ENCODE measurements around the gene THRAP3. TPM values are rescaled to one million over a fixed set of nuclear protein-coding genes. Genes with fewer than 3 reads are reported as not detected.
"Not testable (repeated sequence)": the region's sequence is repeated elsewhere in the genome, so short reads cannot be mapped to it uniquely, and the experiment has no call there.

The THRAP3 gene
- total and polyA plus RNA-seq, 2 donors, result 47.6 to 80.9 TPM

DNA sequence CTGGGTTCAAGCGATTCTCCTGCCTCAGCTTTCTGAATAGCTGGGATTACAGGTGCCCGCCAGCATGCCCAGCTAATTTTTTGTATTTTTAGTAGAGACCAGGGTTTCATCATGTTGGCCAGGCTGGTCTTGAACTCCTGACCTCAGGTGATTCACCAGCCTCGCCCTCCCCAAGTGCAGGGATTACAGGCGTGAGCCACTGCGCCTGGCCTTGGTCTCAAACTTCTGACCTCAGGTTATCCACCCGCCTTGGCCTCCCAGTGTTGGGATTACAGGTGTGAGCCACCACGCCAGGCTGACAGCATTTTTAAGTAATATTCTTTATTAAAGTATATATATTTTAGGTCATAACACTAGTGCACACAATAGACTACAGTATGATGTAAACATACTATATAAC is 2.3 kb upstream of the THRAP3 start:
- not testable (repeated sequence) for H3K27me3 ChIP-seq (ENCODE audit: control insufficient read depth in 2 of 2, insufficient read depth in 1 of 2, low read length in 1 of 2); DNase-seq (ENCODE audit: low read depth in 6 of 9, low spot score in 9 of 9); H3K36me3 ChIP-seq (ENCODE audit: control insufficient read depth in 2 of 2, insufficient read depth in 2 of 2, low read length in 1 of 2); H3K9me3 ChIP-seq (ENCODE audit: control insufficient read depth in 2 of 2, insufficient read depth in 1 of 2, low read length in 1 of 2); H3K27ac ChIP-seq (ENCODE audit: low read depth in 1 of 2, low read length in 1 of 2); H3K4me3 ChIP-seq (ENCODE audit: low read length in 2 of 2)
- peaks cover 16 to 18% of the 10 kb centered on the region in 2 donors for H3K4me1 ChIP-seq (ENCODE audit: control insufficient read depth in 2 of 2, insufficient read depth in 2 of 2, low read length in 2 of 2)
- 98% methylated on average over 7 of the region's 7 CpGs for WGBS

DNA sequence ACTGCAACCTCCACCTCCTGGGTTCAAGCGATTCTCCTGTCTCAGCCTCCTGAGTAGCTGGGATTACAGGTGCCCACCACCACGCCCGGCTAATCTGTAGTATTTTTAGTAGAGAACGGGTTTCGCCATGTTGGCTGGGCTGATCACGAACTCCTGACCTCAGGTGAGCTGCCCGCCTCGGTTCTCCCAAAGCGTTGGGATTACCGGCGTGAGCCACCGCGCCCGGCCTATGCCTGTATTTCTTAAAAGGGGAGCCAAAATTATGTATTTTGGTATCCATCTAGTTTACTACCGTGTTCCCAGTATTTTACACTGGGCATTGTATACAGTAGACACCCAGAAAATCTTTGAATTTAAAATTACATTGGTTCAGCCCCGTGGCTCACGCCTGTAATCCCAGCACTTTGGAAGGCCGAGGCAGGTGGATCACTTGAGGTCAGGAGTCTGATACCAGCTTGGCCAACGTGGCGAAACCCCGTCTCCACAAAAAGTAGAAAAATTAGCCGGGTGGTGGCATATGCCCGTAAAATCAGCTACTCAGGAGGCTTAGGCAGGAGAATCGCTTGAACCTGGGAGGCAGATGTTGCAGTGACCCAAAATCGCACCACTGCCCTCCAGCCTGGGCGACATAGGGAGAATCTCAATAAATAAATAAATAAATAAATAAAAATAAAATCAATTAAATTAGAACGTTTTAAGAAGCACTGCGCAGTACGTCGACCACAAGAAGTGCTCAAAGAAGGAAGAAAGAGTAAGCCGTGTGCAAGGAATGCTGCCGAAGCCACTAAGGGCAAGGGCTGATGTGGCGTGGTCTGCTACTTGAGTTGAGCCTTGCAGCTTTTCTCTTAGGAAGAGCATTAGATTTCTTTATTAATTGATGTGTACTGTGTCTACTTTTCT is 1.5 kb upstream of the THRAP3 start:
- H3K27me3 ChIP-seq (ENCODE audit: control insufficient read depth in 2 of 2, insufficient read depth in 1 of 2, low read length in 1 of 2), result no peaks in the 10 kb centered on the region
- H3K4me1 ChIP-seq (ENCODE audit: control insufficient read depth in 2 of 2, insufficient read depth in 2 of 2, low read length in 2 of 2), result peaks cover 16 to 18% of the 10 kb centered on the region in 2 donors
- H3K36me3 ChIP-seq (ENCODE audit: control insufficient read depth in 2 of 2, insufficient read depth in 2 of 2, low read length in 1 of 2), result peaks cover 0 to 9% of the 10 kb centered on the region in 2 donors
- no peaks in the 10 kb centered on the region for H3K9me3 ChIP-seq (ENCODE audit: control insufficient read depth in 2 of 2, insufficient read depth in 1 of 2, low read length in 1 of 2)
- H3K27ac ChIP-seq (ENCODE audit: low read depth in 1 of 2, low read length in 1 of 2), result peak overlapping the region; percentile 99
- WGBS, result 87% methylated on average over 33 of the region's 33 CpGs
- peak in 1 of 9 donors; percentile 5 for DNase-seq (ENCODE audit: low read depth in 6 of 9, low spot score in 9 of 9)
- peak overlapping the region; percentile 78 to 81 for H3K4me3 ChIP-seq (ENCODE audit: low read length in 2 of 2)

DNA sequence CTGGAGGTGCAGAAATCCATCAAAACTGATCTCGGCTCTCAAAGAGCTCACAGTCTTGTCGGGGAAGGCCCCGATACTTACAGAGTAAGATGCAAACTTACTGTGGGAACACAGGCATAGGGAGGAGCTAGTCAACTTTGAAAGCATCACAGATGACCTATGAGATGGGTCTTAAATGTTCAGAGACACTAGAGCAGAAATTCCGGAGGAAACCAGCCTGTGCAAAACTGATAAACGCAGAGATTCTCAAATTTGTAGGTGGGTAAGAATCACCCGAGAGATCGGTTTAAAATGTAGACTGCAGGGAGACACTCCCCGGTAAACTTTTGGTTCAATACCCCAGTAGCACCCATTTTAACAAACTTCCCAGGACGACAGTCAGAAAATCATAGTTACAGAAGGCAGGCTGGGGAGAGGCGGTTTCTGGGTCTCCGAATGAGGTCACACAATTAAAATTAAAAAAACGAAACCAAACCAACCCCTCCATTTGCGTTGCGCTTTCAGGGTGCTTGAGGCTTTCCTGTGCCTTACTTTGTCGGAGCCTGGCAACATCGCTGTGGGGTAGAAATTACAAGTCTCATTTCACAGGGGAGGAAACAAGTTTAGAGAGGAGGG is 755 bp upstream of the THRAP3 start:
- Histone ChIP-seq H3K4me1 (ENCODE audit: control insufficient read depth in 2 of 2, insufficient read depth in 2 of 2, low read length in 2 of 2) (peaks cover 16 to 18% of the 10 kb centered on the region in 2 donors), H3K27ac (ENCODE audit: low read depth in 1 of 2, low read length in 1 of 2) (peak overlapping the region; percentile 99), H3K9me3 (ENCODE audit: control insufficient read depth in 2 of 2, insufficient read depth in 1 of 2, low read length in 1 of 2) (no peaks in the 10 kb centered on the region), H3K36me3 (ENCODE audit: control insufficient read depth in 2 of 2, insufficient read depth in 2 of 2, low read length in 1 of 2) (peaks cover 0 to 16% of the 10 kb centered on the region in 2 donors), H3K27me3 (ENCODE audit: control insufficient read depth in 2 of 2, insufficient read depth in 1 of 2, low read length in 1 of 2) (no peaks in the 10 kb centered on the region), H3K4me3 (ENCODE audit: low read length in 2 of 2) (peak overlapping the region; percentile 78 to 81)
- WGBS, result 1% methylated on average over 16 of the region's 16 CpGs
- DNase-seq (ENCODE audit: low read depth in 6 of 9, low spot score in 9 of 9), result peak; percentile 34 to 85 (median 46)

DNA sequence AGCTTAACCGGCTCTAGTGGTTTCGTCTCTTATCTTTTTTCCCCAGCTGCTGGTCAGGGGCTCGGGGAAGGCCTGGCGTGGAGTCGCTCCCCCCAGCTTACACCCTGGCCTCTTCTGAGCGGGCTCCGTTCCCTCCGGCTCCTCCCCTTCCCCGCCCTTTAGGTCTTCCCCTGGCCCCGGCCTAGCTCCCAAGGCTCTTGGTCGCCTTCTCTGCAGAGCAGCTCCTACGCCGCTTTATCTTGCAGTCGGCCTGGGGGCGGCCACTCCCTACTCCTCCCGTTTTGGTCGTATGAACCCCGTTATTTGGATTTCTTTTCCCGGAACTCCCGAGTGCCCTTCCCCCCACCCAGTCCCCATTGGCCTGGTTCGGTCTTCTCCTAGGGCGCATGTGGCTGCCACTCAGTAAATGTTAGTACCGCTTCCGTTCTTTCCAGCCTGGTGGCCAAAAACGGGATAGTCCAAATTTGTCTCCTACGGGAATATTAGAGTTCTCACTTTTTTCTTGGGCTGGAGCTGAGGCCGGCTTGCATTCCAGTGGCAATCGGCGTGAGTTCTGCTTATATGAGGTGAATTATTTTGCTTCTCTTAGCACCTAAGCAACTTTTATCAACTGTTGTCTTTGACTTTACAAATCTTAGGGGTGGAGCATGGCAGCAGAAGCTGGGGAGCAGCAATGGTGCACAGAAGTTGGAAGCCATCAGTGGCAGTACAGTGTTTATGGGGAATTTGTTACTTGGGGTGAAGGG is 467 bp downstream of the THRAP3 start:
- Histone ChIP-seq H3K9me3 (ENCODE audit: control insufficient read depth in 2 of 2, insufficient read depth in 1 of 2, low read length in 1 of 2) (no peaks in the 10 kb centered on the region), H3K4me3 (ENCODE audit: low read length in 2 of 2) (peak overlapping the region; percentile 78 to 79), H3K27ac (ENCODE audit: low read depth in 1 of 2, low read length in 1 of 2) (peak overlapping the region; percentile 99), H3K27me3 (ENCODE audit: control insufficient read depth in 2 of 2, insufficient read depth in 1 of 2, low read length in 1 of 2) (no peaks in the 10 kb centered on the region), H3K36me3 (ENCODE audit: control insufficient read depth in 2 of 2, insufficient read depth in 2 of 2, low read length in 1 of 2) (peaks cover 1 to 18% of the 10 kb centered on the region in 2 donors), H3K4me1 (ENCODE audit: control insufficient read depth in 2 of 2, insufficient read depth in 2 of 2, low read length in 2 of 2) (peaks cover 16 to 18% of the 10 kb centered on the region in 2 donors)
- under 1% methylated on average over 29 of the region's 29 CpGs for WGBS
- peak in 1 of 9 donors; percentile 2 for DNase-seq (ENCODE audit: low read depth in 6 of 9, low spot score in 9 of 9)

DNA sequence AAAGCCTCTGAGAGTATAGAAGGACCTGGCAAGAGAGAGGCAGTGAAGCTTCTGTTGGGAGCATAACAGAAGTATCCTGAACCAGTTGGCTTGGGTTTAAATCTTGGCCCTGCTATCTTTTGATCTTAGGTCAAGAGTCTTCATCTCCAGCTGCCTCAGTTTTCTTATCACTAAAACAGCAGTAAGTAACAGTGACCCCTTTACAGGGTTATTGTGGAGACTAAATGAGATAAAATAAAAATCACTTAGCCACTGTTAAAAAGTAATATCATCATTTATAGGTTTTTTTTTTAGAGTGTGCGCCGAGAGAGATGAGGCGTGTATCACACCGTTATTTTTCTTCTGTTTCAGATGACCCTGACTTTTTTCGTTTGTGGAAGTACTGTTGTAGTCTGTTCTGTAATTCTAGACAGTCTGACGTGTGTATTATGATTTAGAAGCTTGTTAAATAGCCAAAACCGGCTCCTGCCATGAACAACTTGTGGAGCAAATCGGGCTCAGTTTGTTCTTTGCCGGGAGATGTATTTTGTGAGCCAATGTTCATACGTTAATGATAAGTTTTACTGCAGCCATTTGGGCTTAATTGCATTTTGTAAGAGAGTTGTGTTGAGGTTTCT is 1.1 kb downstream of the THRAP3 start:
- H3K27ac ChIP-seq (ENCODE audit: low read depth in 1 of 2, low read length in 1 of 2), result peak overlapping the region; percentile 99
- 53% methylated on average over 10 of the region's 10 CpGs for WGBS
- H3K4me1 ChIP-seq (ENCODE audit: control insufficient read depth in 2 of 2, insufficient read depth in 2 of 2, low read length in 2 of 2), result peaks cover 16 to 18% of the 10 kb centered on the region in 2 donors
- H3K27me3 ChIP-seq (ENCODE audit: control insufficient read depth in 2 of 2, insufficient read depth in 1 of 2, low read length in 1 of 2), result no peaks in the 10 kb centered on the region
- no peak for DNase-seq (ENCODE audit: low read depth in 6 of 9, low spot score in 9 of 9)
- H3K9me3 ChIP-seq (ENCODE audit: control insufficient read depth in 2 of 2, insufficient read depth in 1 of 2, low read length in 1 of 2), result no peaks in the 10 kb centered on the region
- peaks cover 7 to 23% of the 10 kb centered on the region in 2 donors for H3K36me3 ChIP-seq (ENCODE audit: control insufficient read depth in 2 of 2, insufficient read depth in 2 of 2, low read length in 1 of 2)
- peak overlapping the region; percentile 78 to 79 for H3K4me3 ChIP-seq (ENCODE audit: low read length in 2 of 2)

DNA sequence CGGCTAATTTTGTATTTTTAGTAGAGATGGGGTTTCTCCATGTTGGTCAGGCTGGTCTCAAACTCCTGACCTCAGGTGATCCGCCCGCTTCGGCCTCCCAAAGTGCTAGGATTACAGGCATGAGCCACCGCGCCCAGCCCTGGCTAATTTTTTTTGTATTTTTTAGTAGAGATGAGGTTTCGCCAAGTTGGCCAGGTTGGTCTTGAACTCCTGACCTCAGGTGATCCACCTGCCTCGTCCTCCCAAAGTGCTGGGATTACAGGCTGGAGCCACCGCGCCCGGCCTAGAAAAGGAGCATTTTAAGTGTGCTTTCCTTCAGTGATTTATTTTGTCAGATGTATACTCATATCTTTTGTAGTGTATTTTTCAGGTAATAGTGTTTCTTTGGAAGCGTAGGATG is 6.0 kb downstream of the THRAP3 start:
- H3K4me1 ChIP-seq (ENCODE audit: control insufficient read depth in 2 of 2, insufficient read depth in 2 of 2, low read length in 2 of 2); H3K9me3 ChIP-seq (ENCODE audit: control insufficient read depth in 2 of 2, insufficient read depth in 1 of 2, low read length in 1 of 2); H3K27ac ChIP-seq (ENCODE audit: low read depth in 1 of 2, low read length in 1 of 2); H3K27me3 ChIP-seq (ENCODE audit: control insufficient read depth in 2 of 2, insufficient read depth in 1 of 2, low read length in 1 of 2); H3K4me3 ChIP-seq (ENCODE audit: low read length in 2 of 2); DNase-seq (ENCODE audit: low read depth in 6 of 9, low spot score in 9 of 9): not testable (repeated sequence)
- peaks cover 22 to 49% of the 10 kb centered on the region in 2 donors for H3K36me3 ChIP-seq (ENCODE audit: control insufficient read depth in 2 of 2, insufficient read depth in 2 of 2, low read length in 1 of 2)
- WGBS, result 97% methylated on average over 12 of the region's 12 CpGs

DNA sequence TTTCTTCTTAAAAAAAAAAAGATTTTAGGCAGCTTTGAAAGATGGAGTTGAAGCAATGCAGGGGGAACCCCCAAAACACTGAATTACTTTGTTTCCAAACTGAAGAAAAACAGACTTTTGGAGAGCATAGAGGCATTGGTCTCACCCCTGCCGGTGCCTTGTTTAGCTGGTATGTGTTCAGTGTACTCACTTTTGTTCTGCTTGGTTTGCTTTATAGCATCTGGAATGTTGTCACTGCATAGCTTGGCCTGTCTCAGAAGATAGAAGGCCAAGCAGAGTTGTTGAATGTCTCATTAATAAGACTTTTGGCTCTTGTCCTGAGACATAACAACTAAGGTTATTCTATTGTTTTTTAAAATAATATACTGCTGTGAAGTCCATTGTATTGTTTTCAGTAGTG is 6.9 kb downstream of the THRAP3 start:
- H3K27ac ChIP-seq (ENCODE audit: low read depth in 1 of 2, low read length in 1 of 2), result no peak overlapping the region
- peaks cover 22 to 49% of the 10 kb centered on the region in 2 donors for H3K36me3 ChIP-seq (ENCODE audit: control insufficient read depth in 2 of 2, insufficient read depth in 2 of 2, low read length in 1 of 2)

DNA sequence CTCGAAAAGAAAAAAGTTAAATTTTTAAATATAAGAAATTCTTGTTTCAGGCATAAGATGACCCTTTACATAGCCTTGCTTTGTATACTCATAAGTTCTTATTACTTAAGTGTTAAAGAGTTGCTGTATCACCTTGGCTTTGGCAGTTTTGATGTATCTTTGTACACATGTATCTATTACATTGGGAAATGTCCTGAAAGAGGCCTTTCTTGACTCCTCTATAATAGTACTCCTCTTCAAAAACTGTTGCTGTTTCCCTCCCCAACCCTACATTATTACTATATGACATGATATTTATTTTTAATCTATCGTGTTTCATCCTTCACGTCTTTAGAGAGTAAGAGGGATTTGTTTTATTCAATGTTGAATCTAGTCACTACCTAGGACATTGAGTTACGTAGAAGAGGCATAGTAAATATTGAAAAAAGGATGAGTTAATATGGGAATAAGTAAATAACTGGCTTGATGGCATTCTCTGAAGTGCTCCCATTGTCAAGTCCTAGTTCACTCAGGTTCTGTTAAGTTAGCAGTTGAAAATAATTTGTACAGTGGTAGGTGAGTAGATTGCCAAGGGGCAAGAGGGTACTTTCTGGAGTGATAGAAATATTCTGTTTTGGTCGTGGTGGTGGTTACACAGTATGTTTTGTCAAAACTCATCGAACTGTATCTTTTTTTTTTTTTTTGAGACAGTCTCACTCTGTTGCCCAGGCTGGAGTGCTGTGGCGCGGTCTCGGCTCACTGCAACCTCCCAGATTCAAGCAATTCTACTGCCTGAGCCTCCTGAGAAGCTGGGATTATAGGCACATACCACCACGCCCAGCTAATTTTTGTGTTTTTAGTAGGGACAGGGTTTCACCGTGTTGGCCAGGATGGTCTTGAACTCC is 8.2 kb downstream of the THRAP3 start:
- Histone ChIP-seq H3K27ac (ENCODE audit: low read depth in 1 of 2, low read length in 1 of 2) (no peak overlapping the region), H3K36me3 (ENCODE audit: control insufficient read depth in 2 of 2, insufficient read depth in 2 of 2, low read length in 1 of 2) (peaks cover 27 to 49% of the 10 kb centered on the region in 2 donors), H3K27me3 (ENCODE audit: control insufficient read depth in 2 of 2, insufficient read depth in 1 of 2, low read length in 1 of 2) (no peaks in the 10 kb centered on the region), H3K9me3 (ENCODE audit: control insufficient read depth in 2 of 2, insufficient read depth in 1 of 2, low read length in 1 of 2) (no peaks in the 10 kb centered on the region), H3K4me3 (ENCODE audit: low read length in 2 of 2) (no peak overlapping the region), H3K4me1 (ENCODE audit: control insufficient read depth in 2 of 2, insufficient read depth in 2 of 2, low read length in 2 of 2) (no peaks in the 10 kb centered on the region)
- WGBS, result 95% methylated on average over 11 of the region's 11 CpGs
- DNase-seq (ENCODE audit: low read depth in 6 of 9, low spot score in 9 of 9), result no peak

More for the DNA sequence above, 6.9 kb downstream of the THRAP3 start:
- 95% methylated on average over 1 of the region's 1 CpG for WGBS
- DNase-seq (ENCODE audit: low read depth in 6 of 9, low spot score in 9 of 9), result no peak
- no peak overlapping the region for H3K4me3 ChIP-seq (ENCODE audit: low read length in 2 of 2)
- H3K4me1 ChIP-seq (ENCODE audit: control insufficient read depth in 2 of 2, insufficient read depth in 2 of 2, low read length in 2 of 2), result no peaks in the 10 kb centered on the region
- no peaks in the 10 kb centered on the region for H3K27me3 ChIP-seq (ENCODE audit: control insufficient read depth in 2 of 2, insufficient read depth in 1 of 2, low read length in 1 of 2)
- no peaks in the 10 kb centered on the region for H3K9me3 ChIP-seq (ENCODE audit: control insufficient read depth in 2 of 2, insufficient read depth in 1 of 2, low read length in 1 of 2)

Data from thymus (tissue), 11 donors.